HG02870 (cell line): ENCODE data around the gene EN2.

ENCODE experiments used
- ATAC-seq: cut with Tn5 transposase; IDR thresholded peaks from one replicate; pipeline ENCODE4 v1.9.1; 2021; ENCODE audit warnings: mild to moderate bottlenecking, moderate library complexity; ENCODE audit not compliant: unreplicated experiment

EN2 gene

DNA sequence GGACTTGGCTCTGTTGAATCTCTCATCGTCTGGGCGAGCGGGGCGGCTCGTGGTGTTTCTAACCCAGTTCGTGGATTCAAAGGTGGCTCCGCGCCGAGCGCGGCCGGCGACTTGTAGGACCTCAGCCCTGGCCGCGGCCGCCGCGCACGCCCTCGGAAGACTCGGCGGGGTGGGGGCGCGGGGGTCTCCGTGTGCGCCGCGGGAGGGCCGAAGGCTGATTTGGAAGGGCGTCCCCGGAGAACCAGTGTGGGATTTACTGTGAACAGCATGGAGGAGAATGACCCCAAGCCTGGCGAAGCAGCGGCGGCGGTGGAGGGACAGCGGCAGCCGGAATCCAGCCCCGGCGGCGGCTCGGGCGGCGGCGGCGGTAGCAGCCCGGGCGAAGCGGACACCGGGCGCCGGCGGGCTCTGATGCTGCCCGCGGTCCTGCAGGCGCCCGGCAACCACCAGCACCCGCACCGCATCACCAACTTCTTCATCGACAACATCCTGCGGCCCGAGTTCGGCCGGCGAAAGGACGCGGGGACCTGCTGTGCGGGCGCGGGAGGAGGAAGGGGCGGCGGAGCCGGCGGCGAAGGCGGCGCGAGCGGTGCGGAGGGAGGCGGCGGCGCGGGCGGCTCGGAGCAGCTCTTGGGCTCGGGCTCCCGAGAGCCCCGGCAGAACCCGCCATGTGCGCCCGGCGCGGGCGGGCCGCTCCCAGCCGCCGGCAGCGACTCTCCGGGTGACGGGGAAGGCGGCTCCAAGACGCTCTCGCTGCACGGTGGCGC, at the start of gene EN2:
EN2 (plus strand) TSS at position 19 of the 767 bp plus-strand sequence; CDS start at position 268, 249 bp downstream.
- ATAC-seq: no peak

DNA sequence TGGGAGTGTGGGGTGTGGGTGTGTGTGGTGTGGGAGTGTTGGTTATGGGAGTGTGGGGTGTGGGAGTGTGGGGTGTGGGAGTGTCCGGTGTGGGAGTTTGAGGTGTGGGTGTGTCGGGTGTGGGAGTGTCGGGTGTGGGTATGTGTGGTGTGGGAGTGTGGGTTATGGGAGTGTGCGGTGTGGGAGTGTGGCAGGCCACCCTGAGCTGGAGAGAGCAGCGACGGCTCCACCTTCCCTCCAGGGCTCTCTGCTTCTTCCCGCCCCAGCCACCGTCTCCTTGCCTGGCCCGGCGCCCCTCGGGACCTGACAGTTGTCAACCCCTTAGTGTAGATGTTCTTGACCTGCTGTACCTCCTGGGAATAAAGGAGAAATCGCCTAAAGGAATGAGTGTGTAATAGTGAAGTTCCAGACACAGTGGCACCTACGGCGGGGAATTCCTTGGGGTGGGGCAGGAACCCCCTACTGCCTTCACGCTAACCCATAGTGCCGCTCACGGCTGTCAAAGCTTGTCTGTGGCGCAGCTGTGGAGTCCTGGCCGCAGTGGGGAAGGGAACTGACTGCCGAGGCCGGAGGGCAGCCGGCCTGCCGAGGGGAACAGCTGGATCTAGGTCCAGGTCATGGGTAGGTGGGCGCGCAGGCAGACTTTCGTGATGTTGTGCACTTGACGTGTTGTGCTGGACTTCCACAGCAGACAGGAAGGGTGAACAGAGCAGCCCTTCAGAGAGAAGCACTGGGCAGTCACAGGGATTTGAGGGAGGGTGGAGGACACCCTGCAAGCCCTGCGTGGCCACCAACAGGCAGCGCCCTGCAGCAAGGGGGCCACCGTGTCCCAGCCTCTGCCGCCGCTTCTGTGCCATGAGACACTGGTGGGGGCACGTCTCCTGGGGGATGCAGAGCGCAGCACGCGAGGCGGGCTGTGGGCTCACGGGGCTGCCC, 49.0 kb upstream of the EN2 start:
- no peak for ATAC-seq

DNA sequence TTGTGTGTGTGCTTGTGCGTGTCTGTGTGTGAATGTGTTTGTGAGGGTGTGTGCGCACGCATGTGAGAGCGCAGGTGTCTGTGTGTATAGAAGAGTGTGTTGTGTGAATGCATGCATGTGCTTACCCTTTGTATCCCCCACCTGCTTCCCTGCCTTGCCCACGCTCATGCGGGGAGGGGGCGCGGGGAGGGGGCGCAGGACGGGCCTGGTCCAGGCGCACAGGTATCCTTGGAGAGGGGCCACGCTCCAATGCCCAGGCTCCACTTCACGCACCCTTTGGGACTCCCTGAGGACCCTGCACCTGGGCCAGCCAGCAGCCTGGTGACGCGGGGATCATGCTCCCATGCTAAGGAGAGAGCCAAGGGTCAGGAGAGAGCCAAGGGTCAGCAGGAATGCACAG, 47.9 kb upstream of the EN2 start:
- ATAC-seq: no peak

DNA sequence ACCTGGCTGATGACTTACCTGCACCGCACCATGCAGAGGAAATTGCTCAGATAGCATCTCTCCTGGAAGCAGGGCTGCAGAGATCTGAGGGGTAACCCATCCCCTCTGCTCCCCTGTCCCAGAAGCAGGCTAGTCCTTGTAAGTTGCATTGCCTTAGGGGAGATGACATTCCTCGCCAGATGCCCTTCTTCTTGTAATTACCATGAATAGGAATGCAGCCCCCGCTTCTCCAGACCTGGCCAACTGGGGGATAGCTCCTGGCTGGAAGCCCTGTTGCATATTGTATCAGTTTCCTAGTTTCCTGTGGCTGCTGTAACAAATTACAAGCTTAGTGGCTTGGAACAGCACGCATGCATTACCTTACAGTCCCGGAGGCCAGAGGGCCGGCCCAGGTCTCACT, 47.5 kb upstream of the EN2 start:
- no peak for ATAC-seq

DNA sequence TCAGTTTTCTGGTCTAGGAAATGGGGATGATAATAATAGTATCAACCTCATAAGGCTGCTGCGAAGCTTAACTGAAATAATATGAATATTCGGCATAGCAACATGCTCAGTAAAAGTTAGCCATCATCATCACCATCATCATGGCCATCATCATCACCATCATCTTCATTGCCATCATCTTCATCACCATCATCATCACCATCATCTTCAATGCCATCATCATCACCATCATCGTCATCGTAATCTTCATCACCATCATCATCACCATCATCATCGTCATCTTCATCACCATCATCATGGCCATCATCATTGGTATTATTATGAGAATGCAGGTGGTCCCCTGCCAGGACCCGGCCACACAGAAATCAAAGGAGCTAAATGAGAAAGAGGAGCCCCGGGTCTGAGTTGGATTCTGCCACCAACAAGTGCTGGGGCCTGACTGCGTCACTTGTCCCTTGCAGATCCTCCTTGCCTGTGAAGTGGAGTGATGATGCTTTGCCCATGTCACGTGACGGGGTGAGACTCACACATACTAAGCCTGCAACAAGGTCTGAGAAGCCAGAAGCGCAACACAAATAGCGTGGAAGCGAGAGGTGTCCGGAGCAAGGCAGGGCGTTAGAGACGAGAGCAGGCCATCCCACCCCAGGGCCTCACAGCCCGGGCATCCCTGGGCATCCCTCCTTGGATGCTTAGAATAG, 46.1 kb upstream of the EN2 start:
- no peak for ATAC-seq

DNA sequence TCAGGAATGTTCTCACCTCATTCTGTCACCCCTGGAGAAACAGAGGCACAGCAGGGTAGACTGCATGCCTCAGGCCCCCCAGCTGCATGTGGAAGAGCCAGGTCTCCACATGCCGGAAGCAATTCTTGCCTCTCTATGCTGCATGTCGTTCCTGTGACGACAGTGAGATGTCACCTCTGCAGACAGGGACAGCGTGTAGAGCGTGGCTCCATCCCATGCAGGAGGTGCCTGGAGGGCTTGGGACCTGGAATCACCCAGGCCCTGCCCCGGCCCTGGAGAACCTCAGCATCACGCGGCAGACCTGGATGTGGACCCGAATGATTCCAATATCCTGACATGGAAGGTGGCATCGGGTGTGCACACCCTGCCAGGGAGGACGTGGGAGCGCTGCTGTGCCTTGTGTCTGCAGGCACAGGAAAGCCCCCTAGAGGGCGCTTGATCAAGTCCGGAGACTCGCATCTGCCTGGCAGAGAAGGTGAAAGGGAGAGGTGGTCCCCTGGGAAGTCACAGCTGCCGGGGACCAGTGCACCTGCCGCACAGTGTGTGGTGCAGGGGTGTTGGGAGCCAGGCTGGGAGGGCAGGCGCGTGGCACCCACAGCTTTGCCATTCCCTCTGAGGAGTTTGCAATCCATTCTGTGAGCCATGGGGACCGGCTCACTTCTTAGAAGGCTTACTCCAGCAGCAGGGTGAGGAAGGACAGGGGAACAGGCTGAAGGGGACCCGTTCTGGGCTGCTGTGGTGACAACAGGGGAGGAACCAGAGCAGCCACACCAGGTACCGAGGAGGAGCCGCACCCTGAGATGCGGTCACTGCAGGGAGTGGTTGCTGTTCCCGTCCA, 45.3 kb upstream of the EN2 start:
- ATAC-seq: peak; percentile 86

DNA sequence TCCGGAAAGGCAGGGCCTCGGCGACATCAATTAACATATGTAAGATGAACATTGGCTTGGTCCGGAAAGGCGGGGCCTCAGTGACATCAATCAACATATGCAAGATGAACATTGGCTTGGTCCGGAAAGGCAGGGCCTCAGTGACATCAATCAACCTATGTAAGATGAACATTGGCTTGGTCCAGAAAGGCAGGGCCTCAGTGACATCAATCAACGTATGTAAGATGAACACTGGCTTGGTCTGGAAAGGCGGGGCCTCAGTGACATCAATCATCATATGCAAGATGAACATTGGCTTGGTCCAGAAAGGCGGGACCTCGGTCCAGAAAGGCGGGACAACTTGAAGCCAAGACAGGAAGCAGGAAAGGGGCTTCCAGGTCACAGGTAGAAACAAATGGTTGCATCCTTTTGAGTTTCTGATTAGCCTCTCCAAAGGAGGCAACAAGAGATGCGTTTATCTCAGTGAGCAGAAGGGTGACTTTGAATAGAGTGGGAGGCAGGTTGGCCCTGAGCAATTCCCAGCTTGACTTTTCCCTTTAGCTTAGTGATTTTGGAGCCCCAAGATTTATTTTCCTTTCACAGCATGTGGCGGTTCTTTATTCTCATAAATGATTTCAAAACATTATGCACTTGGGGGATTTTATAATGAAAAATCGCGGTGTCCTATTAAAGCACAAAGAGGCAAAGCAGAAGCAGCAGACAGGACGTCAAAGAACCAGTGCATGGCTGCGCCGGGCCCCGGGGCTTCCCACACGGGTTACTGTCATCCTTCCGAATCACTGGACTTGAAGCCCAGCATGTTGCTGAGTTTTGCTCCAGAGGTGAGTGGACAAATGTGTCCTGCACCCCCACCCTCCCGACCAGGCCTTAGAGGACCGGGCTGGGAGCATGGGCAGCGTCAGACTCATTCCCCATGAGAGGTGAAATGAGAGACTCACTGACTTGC, 43.1 kb upstream of the EN2 start:
- ATAC-seq: no peak

DNA sequence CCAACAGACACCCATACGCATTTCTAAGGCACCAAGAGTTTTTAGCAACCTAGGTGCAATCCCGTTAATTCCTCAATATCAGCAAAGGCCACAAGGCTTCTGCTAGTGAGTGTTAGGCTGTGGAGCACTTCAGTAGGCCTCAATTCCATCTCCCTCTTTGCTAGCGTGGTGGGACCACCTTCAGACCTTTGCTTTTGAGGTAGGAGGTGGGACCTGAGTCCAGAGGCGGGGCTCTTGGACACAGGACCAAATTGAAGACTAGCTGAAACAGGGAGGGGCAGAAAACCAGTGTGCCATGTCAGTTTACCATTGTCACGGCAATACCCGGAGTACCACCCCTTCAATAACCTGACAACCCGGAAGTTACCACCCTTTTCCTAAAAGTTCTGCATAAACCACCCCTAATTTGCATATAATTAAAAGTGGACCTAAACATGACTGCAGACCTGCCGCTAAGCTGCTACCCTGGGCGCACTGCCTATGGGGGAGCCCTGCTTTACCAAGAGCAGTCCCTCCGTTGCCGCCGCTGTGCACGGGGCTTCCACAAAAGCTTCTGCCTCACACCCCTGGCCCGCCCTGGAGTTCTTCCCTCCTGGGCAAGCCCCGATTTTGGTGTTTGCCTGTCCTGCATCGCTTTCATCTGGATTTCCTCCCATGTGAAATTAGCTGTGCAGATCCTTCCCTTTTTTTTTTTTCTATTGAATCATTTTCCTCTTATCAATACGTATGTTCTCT, 41.1 kb upstream of the EN2 start:
- ATAC-seq: no peak

DNA sequence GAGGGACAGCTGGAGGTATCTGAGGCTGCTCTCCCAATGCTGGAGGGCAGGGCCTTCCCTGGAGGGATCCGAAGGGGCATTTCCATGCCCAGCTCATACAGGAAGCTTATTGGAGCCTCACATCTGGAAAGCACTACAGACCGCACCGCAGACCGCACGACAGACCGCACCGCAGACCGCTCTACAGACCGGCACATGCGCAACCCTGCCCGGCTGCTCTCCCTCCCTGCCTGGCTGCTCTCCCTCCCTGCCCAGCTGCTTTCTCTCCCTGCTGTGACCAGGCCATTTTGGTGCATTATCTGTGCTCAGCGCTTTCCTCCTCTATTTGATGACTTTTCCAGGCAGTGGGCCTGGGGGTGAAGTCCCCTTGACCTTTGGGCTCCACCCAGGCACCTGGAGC, 39.6 kb upstream of the EN2 start:
- no peak for ATAC-seq

DNA sequence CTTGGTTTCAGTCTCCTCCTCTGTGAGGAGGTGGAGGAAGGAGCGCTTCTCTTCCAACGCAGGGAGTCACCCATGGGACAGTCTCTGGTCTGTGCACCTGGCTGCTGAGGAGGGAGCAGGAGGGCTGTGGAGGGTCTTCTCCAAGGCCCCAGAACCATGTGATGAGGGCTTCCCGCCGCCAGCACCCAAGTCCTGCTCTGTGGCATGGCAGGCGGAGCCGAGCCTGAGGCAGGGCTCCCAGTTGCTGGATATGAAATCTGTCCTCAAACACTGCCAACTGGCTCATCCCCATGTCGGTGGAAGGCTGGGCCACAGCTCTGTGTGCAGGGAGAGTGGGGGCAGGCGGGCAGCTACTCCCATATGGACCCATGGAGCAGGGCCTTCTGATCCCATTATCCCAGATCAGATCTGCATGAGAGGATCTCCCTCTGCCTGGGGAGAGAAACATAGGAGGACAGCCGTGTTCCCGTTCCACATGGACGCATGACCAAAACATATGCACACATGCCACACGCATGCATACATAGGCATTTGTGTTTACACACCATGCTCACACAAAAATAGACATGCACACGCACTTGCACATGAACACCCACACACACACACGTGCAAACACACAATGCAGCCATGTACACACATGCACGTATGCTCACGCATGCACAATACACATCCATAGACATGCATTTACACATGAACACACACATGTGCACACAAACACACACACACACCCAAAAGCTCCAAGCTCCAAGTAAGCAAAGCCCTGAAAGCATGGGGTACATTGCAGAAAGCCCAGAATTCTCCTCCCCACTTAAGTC, 38.8 kb upstream of the EN2 start:
- no peak for ATAC-seq

DNA sequence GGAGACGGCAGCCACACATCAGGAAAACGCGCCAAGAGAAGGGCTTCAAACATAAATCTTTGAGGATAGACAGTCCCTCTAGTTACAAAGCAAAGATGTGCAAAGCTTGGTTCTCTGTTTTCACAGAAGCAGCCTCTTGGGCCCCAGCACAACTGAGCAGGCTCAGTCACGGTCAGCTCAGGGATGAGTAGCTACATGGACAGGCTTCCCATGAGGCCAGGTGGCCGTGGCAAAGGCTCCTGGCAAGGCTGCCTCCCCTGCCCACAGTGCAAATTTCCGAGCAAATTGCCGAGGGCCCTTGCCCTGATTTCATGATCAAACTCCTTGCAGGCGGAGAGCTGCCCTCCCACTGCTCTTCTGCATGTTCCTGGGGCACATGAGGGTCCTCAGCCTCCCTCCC, 37.8 kb upstream of the EN2 start:
- ATAC-seq: no peak

DNA sequence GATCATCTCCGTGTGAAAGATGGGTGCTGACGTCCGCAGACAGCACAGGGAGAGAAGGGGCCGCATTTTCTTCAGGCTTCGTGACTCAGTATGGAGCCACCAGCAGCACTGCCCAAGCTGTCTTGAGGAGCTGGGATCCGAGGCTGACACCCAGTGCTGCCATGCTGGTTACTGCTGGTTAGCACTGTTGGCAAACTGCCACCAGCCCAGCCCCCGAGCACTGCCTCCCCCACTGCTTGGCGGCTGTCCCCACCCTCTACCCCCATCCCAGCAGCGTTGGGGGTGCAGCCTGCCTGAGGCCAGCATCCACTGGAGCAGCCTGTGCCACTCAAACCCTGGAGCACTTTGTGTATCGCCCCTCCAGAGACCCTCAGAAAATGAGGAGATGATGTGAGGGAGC, 35.8 kb upstream of the EN2 start:
- ATAC-seq: no peak

DNA sequence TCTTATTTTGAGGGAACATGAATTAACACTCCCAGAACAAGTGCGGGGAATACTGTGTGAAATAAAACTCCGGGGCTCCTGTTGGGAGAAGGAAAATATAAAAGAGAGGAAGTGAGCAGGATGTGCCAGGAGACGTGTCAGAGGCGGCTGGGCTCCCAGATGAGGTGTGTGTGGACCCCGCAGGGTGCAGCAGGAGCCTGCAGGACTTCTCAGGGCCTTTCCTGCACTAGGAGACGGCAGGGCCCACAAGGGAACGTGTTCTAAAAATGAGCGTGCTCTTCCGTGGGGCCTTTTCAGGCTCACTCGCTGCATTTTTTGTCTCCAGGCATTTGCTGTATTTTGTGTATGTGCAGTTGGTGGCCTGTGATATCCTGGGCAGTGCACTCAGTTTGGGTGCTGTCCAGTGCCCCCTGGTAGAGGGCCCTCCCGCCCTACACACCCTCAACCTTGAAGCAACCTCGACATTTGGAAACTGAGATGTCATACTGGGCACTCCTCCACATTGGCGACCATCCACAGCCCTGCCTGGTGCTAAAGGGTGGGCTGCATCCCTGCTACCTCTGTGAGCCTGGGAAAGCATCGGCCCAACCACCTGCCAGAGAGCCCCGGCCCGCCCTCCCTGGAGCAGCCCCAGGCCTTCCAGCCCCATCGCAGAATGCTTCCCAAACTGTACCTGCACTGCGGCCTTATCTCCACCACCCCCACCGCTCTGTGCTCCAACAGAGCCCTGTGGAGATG, 35.2 kb upstream of the EN2 start:
- ATAC-seq: no peak

DNA sequence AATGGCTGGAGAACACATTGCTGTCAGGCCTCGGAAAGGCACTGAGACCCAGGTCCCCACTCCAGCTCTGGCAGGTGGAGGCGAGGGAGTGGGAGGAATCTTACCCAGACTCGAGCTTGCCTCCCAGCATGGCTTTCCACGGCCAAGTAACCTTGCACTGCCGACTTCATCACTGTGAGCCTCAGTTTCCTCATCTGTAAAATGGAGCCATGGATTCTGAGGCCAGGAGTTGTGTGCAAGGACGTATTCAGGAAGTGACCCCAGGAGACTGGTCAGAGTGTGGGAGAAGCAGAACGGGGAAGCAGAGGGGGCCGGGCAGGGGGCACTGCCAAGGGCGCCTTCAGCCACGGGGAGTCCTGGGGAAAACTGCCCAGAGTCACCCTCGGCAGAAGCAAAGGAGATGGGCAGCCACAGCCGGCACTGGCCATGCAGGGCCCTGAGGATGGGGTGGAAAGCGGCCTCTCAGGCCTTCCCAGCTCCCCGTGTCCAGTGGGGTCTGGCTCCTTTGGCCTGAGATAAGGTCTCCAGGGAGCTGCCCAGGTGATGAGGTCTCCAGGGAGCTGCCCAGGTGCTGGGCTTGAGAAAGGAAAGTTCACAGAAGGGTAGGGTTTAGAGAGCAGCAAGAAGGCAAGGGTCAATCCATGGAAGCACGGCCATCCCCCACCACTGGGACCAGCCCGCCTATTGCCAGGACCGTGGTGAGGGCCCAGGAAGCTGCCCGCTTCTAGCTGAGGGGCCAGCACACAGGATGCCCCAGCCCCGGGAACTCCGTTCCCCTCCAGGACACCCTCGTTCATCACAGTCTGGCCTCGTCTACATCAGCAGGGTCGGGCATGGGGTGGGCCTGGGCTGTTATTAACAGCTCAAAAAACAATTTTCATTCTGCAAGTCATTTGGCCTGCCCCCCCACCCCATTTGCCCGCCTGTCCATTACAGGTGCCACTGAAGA, 34.3 kb upstream of the EN2 start:
- ATAC-seq: no peak

DNA sequence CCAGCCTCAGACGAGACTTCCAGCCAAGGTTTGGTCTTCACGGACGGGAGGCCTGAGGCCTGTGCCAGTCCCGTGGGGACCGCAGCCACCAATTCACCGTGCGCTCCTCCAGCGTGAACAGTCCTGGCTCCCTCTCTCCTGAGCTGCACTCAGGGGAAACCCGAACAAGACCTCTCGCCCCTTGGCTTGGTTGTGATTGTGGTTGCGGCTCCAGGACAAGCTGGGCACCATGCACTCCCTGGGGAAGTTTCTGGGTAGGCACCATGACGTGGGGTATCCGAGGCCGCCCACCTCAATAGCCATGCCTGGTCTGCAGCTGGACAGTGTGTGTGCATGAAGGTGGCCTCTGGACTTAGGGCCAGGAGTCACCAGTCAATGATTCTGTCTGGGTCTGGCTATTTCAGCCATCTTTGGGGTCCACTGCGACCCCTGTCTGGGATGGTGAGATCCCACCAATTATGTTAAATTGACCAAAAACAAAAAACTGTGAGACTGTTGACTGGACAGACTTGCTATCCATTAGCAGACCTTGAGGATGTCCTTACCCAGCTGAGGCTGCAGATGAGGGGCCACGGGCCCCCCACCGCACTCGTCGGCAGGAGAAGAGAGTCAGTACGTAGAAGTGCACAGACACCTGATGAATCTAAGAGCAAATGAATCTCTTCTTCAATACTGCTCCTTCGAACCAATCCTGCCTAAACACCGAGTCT, 33.5 kb upstream of the EN2 start:
- ATAC-seq: no peak

DNA sequence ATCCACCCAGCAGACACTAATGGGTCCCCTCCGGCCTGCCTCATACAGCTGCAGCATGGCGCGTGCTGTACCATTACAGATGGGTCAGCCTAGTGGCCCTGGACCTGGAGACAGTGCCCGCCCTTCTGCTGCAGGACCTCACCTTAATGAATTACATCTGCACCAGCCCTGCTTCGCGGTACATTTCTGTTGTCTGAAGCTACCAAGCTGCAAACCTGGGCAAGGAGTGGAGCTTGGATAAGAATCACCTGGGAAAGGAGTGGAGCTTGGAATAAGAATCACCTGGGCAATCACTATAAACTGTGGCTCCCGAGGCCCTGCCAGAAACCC, 33.0 kb upstream of the EN2 start:
- no peak for ATAC-seq
